MV-4-11 (cell line): ENCODE data around the gene SPP2.

Experiments
- DNase-seq: peaks from one replicate; lab custom pipeline; 2025; lab: John Stamatoyannopoulos, UW

Gene SPP2

DNA sequence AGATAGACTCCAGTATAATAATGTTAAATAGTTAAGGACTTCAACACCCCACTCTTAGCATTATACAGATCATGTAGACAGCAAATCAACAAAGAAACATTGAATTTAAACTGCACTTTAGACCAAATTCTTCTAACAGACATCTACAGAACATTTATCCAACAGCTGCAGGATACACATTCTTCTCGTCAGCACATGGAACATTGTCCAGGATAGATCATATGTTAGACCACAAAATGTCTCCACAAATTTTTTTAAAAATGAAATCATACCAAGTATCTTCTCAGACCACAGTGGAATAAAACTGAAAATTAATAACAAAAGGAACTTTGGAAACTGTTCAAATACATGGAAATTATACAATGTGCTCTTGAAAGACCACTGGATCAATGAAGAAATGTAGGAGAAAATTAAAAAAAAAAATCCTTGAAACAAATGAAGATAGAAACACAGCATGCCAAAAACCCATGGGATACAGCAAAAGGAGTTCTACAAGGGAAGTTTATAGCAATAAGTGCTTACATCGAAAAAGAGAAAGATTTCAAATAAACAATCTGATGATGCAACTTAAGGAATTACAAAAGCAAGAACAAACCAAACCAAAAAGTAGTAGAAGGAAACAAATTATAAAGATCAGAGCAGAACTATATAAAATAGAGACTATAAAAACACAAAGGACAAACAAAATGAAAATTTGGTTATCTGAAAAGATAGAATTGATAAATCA, 12.3 kb upstream of the SPP2 start:
- no peak for DNase-seq

DNA sequence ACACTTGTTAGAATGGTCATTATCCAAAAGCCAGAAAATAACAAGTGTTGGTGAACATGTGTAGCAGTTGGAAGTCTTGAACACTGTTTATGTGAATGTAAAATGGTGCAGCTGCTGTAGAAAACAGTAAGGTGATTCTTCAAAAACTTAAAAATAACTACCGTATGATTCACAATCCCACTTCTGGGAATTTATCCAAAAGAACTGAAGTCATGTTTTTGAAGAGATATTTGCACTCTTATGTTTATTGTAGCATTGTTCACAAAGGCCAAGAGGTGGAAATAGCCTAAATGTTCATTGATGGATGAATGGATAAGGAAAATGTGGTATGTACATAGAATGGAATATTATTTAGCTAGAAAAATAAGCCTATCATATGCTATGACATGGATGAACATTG, 6.3 kb upstream of the SPP2 start:
- DNase-seq: no peak

GRCh38 chr2:234046521-234046920, 4.0 kb upstream of the SPP2 start:
- DNase-seq: no peak

DNA sequence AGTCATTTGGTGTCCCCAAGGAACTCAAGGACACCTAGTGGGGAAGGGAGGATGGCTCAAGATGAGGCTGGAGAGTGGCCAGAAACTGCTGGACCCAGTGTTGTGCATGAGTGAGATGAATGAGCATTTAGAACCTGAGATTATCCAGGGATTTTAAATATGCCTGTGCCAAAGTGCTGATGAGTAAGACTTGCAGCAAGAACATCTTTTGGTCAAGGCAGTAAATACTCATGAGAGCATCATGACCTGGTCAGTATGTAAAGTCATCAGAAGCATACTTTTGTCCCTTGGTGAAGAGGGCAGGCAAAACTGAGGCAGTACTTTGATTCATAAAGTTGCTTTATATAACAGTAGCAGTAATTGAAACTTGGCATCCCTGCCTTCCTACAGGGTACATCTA, 3.1 kb upstream of the SPP2 start:
- DNase-seq: no peak

DNA sequence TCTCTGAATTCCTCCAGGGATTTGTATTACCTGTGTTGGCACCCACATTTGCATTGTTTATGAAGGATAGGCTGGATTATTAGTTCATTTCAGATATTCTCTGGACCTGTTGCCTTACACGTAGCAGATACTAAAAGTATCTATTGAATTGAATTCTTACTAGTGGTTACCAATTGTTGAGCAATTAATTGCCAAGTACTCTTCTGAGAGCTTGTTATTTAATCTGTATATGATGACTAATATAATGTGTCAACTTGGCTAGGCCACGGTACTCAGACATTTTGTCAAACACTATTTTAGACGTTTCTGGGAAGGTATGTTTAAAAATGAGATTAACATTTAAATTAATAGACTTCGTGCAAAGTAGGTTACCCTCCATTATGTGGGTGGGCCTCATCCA, 2.5 kb upstream of the SPP2 start:
- no peak for DNase-seq

DNA sequence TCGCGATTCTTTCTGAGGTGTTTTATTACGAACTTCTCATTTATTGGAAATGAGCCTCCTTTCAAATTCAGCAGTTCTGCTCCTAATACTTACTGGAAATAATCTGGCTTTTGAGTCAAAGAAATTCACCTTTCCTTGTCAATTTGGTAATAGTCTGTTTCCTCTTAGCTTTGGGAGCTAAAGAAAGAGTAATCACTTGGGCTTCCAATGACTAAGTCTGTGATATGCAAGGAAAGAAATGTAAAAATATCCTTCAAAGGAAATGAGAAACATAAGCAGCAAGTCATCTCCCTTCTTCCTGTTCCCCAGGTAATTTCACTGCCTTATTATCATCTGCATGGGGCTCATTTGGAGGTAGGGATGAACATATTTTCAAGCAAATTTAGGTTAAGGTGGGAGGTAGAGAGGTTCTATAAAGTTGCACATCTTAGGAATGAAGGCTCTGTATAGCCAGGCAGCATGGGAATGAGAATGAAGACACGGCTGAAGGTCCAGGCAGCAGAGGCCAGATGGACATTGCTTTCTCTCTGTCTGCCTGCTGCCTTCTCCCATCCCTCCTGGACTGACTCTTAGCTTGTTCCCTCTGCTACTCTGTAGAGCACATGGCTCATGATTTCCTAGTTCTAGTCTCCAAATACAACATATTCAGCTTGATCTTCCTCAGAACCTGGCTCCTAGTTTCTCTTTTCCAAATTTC, 1.0 kb downstream of the SPP2 start:
- DNase-seq: no peak

- peak; percentile 1 for DNase-seq
Observed at GRCh38 chr2:234058881-234059280, 8.4 kb downstream of the SPP2 start.

DNA sequence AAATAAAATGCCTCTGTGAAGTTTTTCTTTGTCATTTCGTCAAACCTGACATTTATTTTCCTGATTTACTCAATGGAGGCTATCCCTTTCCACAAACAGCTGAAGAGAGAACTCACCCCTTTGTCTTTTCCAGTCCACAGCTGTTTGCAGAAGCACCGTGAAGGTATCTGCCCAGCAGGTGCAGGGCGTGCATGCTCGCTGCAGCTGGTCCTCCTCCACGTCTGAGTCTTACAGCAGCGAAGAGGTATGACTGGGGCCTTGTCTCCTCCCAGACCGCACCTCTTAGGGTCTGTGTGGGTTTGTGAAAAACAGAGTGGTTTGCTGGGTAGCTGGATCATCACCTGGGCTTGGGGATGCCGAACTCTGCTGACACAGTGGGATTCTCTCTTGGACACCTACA, 9.7 kb downstream of the SPP2 start:
- DNase-seq: no peak

GRCh38 chr2:234061624-234062257, 11.2 kb downstream of the SPP2 start:
- DNase-seq: no peak

GRCh38 chr2:234066587-234066986, 16.1 kb downstream of the SPP2 start:
- DNase-seq: no peak

DNA sequence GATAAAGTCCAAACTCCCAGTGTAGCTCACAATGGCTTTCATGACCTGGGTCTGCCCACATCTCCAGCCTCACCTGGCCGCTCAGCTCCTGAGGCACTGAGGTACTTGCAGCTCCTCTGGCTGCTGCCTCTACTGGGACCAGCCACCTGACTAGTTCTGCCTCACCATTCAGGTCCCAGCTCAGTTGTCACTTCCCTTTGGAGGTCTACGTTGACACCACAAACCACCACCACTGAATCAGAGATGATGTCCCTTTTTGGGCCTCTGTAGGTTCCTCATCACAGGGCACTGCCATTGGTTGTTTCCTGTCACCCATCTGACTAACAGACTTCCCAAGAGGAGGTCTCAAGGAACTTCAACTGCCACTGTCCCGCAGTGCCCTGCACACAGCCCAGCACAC, 21.2 kb downstream of the SPP2 start:
- peak; percentile 98 for DNase-seq

DNA sequence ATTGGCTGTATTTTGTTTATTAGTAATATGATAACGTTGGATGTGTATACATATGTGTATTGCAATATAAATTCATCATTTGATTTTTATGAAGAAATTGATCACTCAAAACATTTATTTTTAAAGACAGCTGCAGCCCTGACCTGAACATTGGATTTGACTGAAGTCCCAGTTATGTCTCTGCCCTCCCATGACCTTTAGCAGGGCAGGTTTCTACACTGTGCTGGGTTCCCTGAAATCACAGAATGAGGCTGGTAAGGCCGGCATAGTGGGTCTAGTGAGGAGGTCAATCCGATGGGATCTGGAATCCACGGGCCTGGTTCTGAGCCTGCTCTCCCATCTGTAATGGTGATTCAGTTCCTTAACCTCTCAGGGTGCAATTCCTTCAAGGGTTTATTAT, 22.0 kb downstream of the SPP2 start:
- DNase-seq: no peak

DNA sequence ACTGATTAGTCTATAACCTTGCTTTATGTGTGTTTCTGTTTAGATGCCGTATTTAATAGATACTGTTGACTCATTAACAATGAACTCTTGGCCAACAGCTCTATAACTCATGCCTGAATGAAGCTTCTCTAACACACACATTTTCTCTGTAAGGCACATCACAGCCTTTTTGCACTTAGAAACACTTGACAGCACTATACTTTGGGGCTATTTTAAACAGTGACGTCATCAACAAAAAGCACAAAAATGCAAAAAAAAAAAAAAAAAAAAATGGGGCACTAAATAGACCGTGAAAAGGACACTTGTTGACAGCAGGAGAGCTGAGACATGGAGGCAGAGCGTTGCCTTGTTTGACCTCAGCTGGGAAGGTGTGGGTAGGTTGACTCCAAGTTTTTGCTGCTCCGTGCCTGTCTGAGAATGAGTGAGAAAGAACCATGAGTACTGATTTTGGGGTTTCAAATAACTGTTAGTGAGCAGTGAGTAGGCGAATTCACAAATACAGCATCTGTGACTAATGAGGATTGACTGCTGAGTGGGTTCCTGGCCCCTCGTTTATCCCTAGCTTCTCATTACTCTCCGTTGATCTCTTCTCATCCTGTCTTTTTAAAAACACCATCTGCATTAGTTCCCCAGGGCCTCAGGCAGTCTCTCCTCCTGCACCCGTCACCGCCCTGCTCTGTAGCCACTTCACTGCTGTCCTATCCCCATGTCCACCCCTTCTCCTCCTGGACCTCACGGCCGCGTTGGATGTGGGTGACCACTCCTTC, 24.4 kb downstream of the SPP2 start:
- DNase-seq: no peak

DNA sequence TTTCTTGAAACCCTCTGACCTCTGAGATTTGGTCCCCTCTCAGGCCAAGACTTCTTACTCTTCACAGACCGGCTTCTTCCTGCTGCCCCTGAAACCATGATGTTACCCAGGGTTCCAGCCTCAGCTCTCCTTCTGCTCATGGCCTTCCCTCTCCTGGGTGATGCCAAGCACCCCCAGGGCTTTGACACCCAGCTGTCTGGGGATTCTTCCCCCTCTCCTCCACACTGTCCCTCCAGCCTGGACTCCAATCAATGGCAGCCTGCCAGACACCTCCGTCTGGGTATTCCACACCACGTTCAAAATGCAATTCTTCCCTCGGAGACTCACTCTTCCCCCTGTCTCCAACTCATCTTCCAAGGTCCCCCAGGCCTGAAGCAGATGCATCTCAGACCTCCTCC, 25.0 kb downstream of the SPP2 start:
- no peak for DNase-seq

DNA sequence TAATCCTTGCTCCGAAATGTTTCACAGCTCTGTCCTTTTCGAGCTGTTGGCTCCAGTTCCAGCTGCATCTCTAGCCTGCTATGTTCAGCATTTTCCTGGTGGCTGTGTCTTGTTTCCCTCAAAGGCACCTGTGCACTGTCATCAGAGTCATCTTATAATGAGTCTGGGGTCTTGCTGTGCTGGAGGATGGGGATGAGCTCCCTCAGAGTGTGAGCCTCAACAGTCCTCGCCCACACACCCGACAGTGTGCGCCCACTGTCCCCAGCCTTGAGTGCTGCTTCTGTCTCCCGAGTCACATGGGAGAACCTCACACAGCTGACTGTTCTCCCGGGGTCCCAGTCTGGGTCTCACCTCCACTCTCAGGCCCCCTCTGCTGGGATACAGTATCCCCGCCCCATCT, 25.4 kb downstream of the SPP2 start:
- DNase-seq: no peak

DNA sequence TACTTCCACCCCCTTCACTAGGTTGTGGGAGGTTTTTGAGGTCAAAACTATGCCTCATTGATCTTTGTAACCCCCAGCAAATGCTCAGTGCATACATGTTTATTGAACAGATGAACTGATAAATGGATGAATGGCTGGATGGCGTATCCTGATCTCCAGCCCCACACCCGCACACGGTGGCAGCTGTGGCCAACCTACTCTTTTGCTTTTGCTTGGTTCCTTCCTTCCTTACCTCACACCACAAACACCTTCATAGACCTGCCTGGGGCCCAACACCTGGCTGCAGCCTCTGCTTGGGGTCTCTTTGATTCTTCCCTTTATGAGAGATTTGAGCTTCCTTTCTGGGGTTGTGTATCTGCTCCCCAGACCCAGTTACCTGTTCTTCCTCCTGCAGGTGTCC, 25.9 kb downstream of the SPP2 start:
- DNase-seq: no peak

- peak; percentile 14 for DNase-seq
Observed at GRCh38 chr2:234078129-234078528, 27.6 kb downstream of the SPP2 start.

DNA sequence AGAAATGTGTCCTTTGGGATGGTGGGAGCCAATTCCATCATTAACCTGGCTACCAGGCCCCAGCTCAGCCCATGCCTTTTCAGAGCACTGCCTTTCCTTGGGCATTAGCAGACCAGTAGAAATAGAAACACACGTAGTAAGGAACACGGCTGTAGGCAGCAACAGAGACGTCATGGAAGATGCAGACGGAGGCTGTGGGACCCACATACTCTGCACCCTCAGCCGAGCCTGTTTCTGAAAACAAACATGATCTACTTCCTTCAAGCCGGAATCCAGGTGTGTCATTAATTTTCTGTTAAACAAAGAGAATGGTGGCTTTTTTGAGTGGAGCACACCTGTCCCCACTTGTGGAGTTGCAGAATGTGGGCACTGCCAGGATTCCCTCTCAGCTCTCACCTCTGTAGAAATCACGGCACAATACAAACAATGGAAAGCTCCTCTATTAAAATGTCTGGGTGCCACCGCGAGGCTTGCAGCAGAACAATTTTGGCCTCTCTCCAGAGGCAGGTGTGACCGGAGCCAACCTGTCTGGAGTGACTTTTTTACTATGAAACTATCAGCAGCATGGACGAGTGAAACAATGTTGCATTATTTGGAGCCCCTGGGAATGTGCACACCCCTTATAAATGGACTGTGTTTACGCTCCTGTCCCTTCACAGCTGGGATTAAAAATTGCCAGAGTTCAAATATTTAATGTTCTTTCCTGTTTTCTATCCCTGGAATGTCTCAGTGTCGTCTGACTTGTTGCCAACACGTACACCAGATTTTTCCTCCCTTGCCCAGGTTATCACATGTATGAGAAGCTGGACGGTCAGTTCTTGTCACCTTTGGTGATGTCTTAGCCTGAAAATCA, 31.7 kb downstream of the SPP2 start:
- no peak for DNase-seq

DNA sequence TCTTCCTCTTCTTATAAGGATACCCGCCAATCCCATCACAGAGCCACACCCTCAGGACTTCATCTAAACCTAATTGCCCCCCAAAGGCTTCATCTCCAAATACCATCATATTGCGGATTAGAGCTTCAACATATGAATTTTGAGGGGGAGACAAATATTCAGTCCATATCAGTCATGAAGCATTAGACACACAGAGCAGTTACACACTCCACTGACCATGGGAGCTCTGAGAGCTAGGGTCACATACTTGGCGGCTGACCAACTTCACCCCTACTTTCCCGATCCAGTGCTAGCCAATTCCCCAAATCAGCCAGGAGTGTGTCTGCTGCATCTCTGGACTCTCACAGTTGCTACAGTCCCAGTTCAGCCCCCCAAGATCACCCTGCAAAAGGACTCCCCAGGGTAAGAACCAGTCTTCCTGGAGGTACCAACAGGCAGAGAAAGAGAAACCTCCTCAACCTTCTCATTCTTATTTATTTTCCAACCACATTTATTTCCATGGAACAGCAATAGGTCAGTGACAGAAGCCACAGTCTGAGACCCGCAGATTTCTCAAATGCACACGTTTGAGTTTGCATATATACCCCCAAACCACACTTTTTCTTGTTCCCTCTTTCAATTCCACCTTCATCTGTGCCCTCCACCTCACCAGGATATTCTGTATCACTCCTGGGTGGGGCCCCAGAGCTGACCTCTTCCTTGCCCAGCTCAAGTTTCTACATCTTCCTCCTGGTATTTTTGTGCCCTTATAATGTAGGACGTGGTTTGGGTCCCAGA, 33.3 kb downstream of the SPP2 start:
- no peak for DNase-seq

GRCh38 chr2:234091432-234091879, 41.0 kb downstream of the SPP2 start:
- no peak for DNase-seq

GRCh38 chr2:234091883-234092282, 41.4 kb downstream of the SPP2 start:
- no peak for DNase-seq
